Measurements from ENCODE around the gene LMAN1L. TPM values are rescaled to one million over a fixed set of nuclear protein-coding genes. Genes with fewer than 3 reads are reported as not detected.

The LMAN1L gene
- polyA plus RNA-seq, 4 donors = not detected

DNA sequence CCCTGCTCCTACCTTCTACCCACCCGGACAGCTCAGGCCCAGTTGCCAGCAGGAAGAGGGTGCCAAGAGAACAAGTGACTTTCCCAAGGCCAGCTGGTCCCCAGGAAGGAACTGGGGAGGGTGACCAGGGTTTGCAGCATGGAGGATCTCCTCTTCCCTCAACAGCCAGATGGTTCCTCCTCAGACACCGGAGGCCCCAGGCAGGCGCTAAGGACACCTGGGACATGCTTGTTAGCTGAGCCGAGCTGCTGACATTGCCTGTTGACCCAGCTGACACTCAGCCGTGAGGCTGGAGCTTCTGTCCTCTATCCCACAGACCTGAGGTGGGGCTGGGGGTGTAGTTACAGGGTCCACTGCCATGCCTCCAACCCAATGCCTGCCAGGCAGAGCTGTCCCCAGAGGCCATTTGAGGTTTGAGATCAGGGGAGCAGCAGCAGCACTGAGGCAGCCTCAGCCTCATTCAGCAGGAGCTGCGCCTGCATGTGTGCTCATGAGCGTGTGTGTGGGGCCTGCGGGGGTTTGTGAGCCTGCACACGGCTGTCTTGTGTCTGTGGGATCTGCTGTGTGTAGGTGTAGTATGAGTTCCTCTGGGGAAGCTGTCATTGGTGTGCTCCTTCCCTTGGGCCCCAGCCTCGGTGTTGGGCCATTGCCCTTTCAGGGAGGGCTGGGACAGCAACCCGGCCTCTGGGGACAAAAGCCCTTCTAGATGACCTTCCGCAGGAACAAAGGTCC is 20.9 kb downstream of the LMAN1L start:
- DNase-seq (ENCODE audit: low read depth in 4 of 4, low spot score in 2 of 4) = no peak

DNA sequence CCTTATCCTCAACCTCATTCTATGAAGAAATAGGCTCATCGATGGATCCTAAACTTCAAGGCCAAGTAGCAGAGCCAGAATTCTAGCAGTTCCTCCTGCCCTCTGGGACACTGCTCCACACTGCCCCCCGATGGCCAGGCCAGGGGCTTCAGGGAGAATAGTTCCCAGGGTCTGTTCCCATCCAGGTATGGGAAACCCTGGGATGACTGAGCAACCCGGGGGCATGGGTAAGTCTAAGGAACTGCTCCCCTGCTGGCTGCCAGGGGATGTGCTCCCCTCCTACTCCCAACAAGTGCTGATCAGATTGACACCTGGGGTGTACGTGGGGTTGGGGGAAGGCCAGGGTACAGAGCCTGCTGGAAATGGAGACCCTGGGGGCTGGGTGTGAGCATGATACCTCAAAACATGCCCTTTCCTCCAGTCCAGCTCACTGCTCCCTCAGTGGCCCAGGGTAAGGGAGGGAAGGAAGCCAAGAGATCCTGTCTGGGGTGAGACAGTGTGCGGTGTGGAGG is 22.7 kb downstream of the LMAN1L start:
- DNase-seq (ENCODE audit: low read depth in 4 of 4, low spot score in 2 of 4) = no peak

GRCh38 chr15:74836846-74837245 is 24.2 kb downstream of the LMAN1L start:
- no peak for DNase-seq (ENCODE audit: low read depth in 4 of 4, low spot score in 2 of 4)

DNA sequence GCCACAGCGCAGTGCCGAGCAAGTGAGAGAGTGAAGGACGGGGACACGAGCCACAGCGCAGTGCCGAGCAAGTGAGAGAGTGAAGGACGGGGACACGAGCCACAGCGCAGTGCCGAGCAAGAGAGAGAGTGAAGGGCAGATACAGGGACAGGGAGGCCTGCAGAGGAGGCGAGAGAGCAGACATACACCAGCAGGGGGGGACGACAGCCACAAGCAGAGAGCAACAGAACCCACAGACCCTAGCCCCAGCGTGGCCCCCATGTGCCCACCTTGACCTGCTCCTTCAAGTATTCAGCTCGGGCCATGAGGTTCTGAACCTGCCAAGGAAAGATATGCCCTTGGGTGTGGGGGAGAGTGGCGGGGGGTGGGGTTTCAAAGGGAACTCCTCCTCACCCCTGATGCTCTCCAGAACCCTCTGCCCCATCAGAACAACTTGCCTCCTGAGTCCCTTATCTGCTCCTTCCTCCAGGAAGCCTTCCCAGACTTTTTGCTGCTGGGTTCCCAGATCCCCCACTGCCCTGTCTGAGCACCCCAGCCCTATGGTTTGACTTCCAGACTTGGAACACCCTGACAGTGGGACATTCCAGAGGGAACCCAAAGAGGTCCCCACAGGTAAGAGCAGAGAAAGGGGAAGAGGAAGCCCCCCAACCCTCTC is 25.0 kb downstream of the LMAN1L start:
- no peak for DNase-seq (ENCODE audit: low read depth in 4 of 4, low spot score in 2 of 4)

- no peak for DNase-seq (ENCODE audit: low read depth in 4 of 4, low spot score in 2 of 4)
Measured at GRCh38 chr15:74838137-74838516, 25.5 kb downstream of the LMAN1L start.

DNA sequence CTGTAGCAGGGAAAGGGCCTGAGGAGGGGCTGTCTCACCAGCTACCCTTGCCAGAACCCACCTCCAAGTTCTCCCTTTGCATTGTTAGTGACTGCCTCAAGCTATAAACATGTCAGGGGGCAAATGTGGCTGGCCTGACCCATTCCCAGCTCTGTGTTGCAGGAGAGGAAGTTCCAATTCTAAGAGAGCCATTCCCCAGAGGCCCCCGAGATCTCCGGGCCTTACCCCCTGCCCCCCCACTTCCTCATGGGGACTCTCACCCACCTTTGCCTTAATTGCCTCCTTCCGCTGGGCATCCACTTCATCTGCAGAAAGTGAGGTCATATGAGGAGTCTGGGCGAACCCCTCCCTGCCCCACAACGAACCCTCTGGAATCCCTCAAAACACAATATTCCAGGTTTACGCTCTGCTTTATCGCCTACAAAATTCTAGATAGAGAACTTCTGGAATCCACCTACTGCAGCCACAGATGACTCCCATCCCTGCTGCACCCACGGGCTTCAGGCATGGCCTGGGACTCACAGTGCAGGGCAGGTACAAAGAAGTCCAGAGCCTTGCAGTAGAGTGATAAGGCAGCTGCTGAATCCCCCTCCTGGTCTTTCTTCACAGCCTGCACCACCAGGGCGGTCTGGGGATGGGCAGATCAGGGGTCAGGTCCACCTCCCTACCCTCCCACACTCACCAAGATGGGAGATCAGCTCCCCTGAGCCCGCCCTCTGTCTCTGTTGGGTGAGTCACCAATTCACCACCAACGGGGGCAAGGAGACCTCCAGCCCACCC is 26.3 kb downstream of the LMAN1L start:
- DNase-seq (ENCODE audit: low read depth in 4 of 4, low spot score in 2 of 4) = no peak

GRCh38 chr15:74839526-74840395 is 27.1 kb downstream of the LMAN1L start:
- no peak for DNase-seq (ENCODE audit: low read depth in 4 of 4, low spot score in 2 of 4)

GRCh38 chr15:74840851-74841775 is 28.5 kb downstream of the LMAN1L start:
- DNase-seq (ENCODE audit: low read depth in 4 of 4, low spot score in 2 of 4) = no peak

DNA sequence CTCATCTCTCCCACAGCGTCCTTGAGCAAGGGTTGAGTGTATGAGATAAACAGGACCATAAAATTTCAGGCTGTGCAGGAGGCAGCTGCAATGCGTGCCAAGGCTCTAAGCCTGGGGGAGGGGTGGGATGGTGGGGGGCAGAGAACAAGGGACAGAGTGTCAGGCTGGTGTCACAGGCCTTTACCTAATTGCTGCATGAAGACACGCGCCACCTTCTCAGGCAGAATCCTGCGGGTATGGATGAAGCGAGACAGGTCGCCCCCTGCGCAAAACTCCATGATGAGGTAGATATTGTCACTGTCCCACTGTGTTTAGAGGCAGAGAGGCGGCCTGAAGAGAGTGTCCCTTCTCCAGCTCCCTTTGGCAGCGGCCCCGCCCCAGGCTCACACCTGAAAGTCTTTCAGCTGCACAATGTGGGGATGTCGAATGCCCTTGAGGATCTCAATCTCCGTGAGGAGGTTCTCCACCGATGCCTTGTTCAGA is 29.3 kb downstream of the LMAN1L start:
- no peak for DNase-seq (ENCODE audit: low read depth in 4 of 4, low spot score in 2 of 4)

GRCh38 chr15:74842581-74843444 is 30.2 kb downstream of the LMAN1L start, which contains the start of gene ULK3:
Gene ULK3 (minus strand): TSS chr15:74843156. CDS start chr15:74843105, 51 bp downstream.
- peak; percentile 63 to 81 (median 68) for DNase-seq (ENCODE audit: low read depth in 4 of 4, low spot score in 2 of 4)

DNA sequence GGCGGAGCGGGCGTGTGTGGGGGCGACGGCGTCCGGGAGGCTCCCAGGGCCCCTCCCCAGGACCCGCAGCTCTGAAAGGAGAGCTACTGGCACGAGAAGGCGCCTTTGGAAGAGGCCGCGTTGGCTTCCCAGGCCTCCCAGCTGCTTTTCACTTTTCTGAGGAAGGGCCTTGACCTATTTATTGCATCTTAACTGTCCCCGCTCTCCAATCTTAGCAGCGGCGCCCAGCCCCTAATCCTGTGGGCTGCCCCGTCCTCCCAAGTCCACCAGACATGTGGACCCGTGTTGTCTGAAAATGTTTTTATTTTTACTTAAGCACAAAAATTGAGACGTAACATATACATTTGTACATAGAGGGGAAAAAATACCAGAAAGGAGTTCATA is 30.8 kb downstream of the LMAN1L start:
- no peak for DNase-seq (ENCODE audit: low read depth in 4 of 4, low spot score in 2 of 4)

- DNase-seq (ENCODE audit: low read depth in 4 of 4, low spot score in 2 of 4) = no peak
Measured at GRCh38 chr15:74843891-74844299, 31.3 kb downstream of the LMAN1L start.

DNA sequence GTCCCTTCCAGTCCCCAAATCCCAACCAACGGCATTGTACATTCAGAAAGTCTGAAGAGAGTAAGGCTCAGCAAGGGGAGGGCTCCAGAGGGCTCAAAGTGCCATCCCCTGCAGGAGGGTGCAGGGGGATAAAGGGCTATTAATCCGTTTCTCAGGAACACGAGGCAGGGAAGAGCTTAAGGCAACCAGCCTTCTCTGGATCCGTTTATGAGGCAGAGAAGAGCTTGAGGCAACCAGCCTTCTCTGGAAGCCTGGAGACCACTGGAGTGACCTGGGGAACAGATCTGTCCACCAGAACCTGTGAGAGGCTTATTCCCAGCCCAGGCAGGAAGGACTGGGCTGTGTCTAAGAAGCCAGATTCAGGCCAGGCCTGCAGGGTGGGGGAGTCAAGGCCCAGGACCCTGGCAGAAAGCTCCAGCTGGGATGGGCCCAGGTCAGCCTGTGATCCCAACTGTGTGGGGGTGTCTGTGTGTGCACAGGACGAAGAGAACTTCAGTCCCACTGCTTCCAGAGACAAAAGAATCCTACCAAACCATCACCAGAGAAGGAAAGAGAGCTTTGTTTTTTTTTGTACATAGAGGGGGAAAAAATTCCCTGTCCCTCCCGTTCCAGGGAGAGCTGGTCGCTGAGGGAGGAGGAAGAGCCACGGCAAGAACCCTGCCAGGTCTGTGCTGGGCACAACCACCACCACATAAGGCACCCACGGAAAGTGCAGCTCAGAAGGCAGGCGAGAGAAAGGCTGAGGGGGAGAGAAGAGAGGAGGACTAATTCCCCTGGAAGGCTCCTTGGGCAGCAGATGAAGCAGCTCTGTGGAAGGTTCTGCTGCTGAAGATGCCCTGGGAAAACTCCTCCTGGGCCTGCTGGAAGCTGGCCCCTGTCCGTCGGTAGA is 31.9 kb downstream of the LMAN1L start:
- no peak for DNase-seq (ENCODE audit: low read depth in 4 of 4, low spot score in 2 of 4)

DNA sequence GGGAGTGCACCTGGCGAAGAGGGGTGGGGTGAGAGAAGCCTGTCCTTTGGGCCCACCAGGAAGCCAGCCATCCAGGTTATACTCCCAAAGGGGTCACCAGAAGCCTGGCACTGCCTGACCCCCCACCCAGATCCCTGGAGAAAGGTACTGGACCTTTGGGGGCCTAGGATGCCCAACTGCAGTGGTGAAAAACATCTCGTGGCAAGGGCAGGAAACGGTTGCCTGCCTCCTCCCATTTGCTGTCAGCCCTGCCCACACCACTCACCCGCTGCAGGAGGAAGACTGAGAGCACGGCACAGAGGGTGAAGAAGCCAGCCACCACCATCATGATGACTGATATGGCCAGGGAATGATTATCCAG is 32.6 kb downstream of the LMAN1L start:
- no peak for DNase-seq (ENCODE audit: low read depth in 4 of 4, low spot score in 2 of 4)

GRCh38 chr15:74845581-74845980 is 32.9 kb downstream of the LMAN1L start:
- DNase-seq (ENCODE audit: low read depth in 4 of 4, low spot score in 2 of 4) = no peak

- no peak for DNase-seq (ENCODE audit: low read depth in 4 of 4, low spot score in 2 of 4)
Measured at GRCh38 chr15:74847432-74847831, 34.8 kb downstream of the LMAN1L start.

DNA sequence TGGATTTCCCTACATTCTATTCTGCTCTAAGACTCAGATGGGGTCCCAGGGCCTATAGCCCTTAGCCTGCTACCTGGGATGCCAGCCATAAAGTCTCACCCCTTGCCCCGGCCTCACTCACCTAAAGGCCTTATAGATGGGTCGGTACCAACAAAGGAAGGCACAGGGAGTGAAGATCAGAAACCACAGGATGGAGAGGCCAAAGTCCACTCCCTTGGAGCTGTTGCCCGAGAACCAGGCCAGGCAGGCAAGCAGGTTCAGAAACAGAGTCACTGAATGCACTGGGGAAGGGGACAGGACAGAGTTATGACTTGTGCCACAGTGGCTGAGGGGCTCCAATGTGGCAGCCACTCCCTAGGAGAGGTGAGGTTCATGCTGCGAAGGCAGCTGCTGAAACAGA is 37.8 kb downstream of the LMAN1L start:
- no peak for DNase-seq (ENCODE audit: low read depth in 4 of 4, low spot score in 2 of 4)

Data from left renal cortex interstitium (tissue), 4 donors.